Subcutaneous abdominal adipose tissue (tissue), 5 donors: Measurements from ENCODE around the gene PECR.
A peak's percentile ranks its signal among the peaks of the same experiment; 100 is the strongest.
"Not testable (repeated sequence)": the region's sequence is repeated elsewhere in the genome, so short reads cannot be mapped to it uniquely, and the experiment has no call there.

Experiments
- H3K27ac ChIP-seq: one replicate; pipeline ENCODE4 v1.7.0; 2013; ENCODE audit warnings: low read depth, mild to moderate bottlenecking, inconsistent platforms, low read length, moderate library complexity
- H3K27me3 ChIP-seq, 5 donors: one replicate each; pipeline ENCODE4 v1.7.0; 2013; ENCODE audit warnings: low read length in 5 of 5, inconsistent platforms in 1 of 5; ENCODE audit not compliant: control insufficient read depth in 5 of 5, insufficient read depth in 4 of 5
- H3K36me3 ChIP-seq, 5 donors: one replicate each; pipeline ENCODE4 v1.7.0; 2013; ENCODE audit warnings: low read length in 5 of 5; ENCODE audit not compliant: control insufficient read depth in 5 of 5, insufficient read depth in 5 of 5
- H3K4me1 ChIP-seq, 5 donors: one replicate each; pipeline ENCODE4 v1.7.0; 2013; ENCODE audit warnings: low read length in 5 of 5, mild to moderate bottlenecking in 3 of 5, moderate library complexity in 1 of 5; ENCODE audit not compliant: control insufficient read depth in 5 of 5, insufficient read depth in 5 of 5
- H3K4me3 ChIP-seq, 5 donors: one replicate each; pipeline ENCODE4 v1.7.0; 2013; ENCODE audit warnings: low read length in 5 of 5, low read depth in 1 of 5
- H3K9ac ChIP-seq, 5 donors: one replicate each; pipeline ENCODE4 v1.7.0; 2013; ENCODE audit warnings: low read length in 5 of 5, mild to moderate bottlenecking in 4 of 5, moderate library complexity in 3 of 5
- H3K9me3 ChIP-seq, 5 donors: one replicate each; pipeline ENCODE4 v1.7.0; 2013; ENCODE audit warnings: low read length in 5 of 5; ENCODE audit not compliant: control insufficient read depth in 5 of 5
- donor health status: healthy.
- donor health status: healthy.
- donor health status: healthy.
- donor health status: healthy.
- donor health status: healthy.

PECR gene

GRCh38 chr2:216009215-216009614 is 72.4 kb downstream of the PECR start:
- not testable (repeated sequence) for H3K27me3 ChIP-seq, H3K4me3 ChIP-seq, H3K9ac ChIP-seq, H3K9me3 ChIP-seq, H3K27ac ChIP-seq, H3K36me3 ChIP-seq
- peaks cover 0 to 27% (median 26%) of the 10 kb centered on the region in 5 donors for H3K4me1 ChIP-seq

GRCh38 chr2:216008387-216008786 is 73.2 kb downstream of the PECR start:
- Histone ChIP-seq H3K27me3 (no peaks in the 10 kb centered on the region), H3K36me3 (no peaks in the 10 kb centered on the region), H3K9me3 (no peaks in the 10 kb centered on the region)

GRCh38 chr2:216006164-216006663 is 75.4 kb downstream of the PECR start:
- Histone ChIP-seq H3K27me3 (no peaks in the 10 kb centered on the region), H3K27ac (peak overlapping the region; percentile 11), H3K9ac (peak overlapping the region in 1 of 5 donors; percentile 34), H3K9me3 (no peaks in the 10 kb centered on the region), H3K4me3 (no peak overlapping the region), H3K36me3 (no peaks in the 10 kb centered on the region), H3K4me1 (peaks cover 0 to 14% (median 6%) of the 10 kb centered on the region in 5 donors)

More at GRCh38 chr2:216008387-216008786, 73.2 kb downstream of the PECR start:
- Histone ChIP-seq H3K4me1 (peaks cover 0 to 21% (median 19%) of the 10 kb centered on the region in 5 donors), H3K4me3 (no peak overlapping the region), H3K27ac (no peak overlapping the region), H3K9ac (no peak overlapping the region)

- Histone ChIP-seq H3K27ac (peak overlapping the region; percentile 30), H3K36me3 (peaks cover 0 to 8% (median 6%) of the 10 kb centered on the region in 5 donors), H3K9ac (no peak overlapping the region), H3K4me1 (peaks cover 0 to 14% (median 6%) of the 10 kb centered on the region in 5 donors), H3K9me3 (no peaks in the 10 kb centered on the region), H3K27me3 (no peaks in the 10 kb centered on the region), H3K4me3 (no peak overlapping the region)
Measured at GRCh38 chr2:216004697-216005283, 76.8 kb downstream of the PECR start.

- Histone ChIP-seq H3K9ac (no peak overlapping the region), H3K27me3 (no peaks in the 10 kb centered on the region), H3K9me3 (no peaks in the 10 kb centered on the region), H3K4me3 (no peak overlapping the region), H3K36me3 (peaks cover 0 to 13% (median 11%) of the 10 kb centered on the region in 5 donors), H3K27ac (peak overlapping the region; percentile 30), H3K4me1 (peaks cover 0 to 14% (median 6%) of the 10 kb centered on the region in 5 donors)
Measured at GRCh38 chr2:216003876-216004696, 77.5 kb downstream of the PECR start.

DNA sequence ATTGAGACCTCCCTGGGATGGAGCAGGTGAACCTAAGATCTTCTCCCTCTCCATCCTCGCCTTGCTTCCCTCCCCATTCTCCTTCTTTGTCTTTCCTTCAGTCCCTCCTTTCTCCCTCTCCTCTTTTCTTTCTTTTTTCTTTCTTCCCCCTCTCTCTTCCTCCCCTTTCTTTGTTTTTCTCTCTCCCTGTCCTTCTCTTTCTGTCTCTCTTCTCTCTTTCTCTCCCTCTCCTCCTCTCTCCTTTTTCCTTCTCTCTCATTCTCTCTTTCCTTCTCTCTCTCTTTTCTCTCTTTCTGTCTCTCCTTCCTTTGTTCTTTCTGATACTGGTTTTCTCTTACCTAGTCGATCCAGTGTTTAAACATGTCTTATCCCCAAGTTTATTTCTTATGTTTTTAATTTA is 78.9 kb downstream of the PECR start:
- Histone ChIP-seq H3K27ac (peak overlapping the region; percentile 43), H3K36me3 (peaks cover 0 to 18% (median 15%) of the 10 kb centered on the region in 5 donors), H3K9me3 (no peaks in the 10 kb centered on the region), H3K9ac (peak overlapping the region in 2 of 5 donors; percentile 12 to 37), H3K4me3 (no peak overlapping the region), H3K27me3 (no peaks in the 10 kb centered on the region), H3K4me1 (peaks cover 0 to 14% (median 6%) of the 10 kb centered on the region in 5 donors)

- peak overlapping the region; percentile 43 for H3K27ac ChIP-seq
- peak overlapping the region in 1 of 5 donors; percentile 49 for H3K9ac ChIP-seq
- peaks cover 0 to 14% (median 6%) of the 10 kb centered on the region in 5 donors for H3K4me1 ChIP-seq
- no peaks in the 10 kb centered on the region for H3K27me3 ChIP-seq
- H3K4me3 ChIP-seq: no peak overlapping the region
- no peaks in the 10 kb centered on the region for H3K9me3 ChIP-seq
- H3K36me3 ChIP-seq: peaks cover 4 to 23% (median 17%) of the 10 kb centered on the region in 5 donors
Measured at GRCh38 chr2:216002101-216002678, 79.4 kb downstream of the PECR start.

DNA sequence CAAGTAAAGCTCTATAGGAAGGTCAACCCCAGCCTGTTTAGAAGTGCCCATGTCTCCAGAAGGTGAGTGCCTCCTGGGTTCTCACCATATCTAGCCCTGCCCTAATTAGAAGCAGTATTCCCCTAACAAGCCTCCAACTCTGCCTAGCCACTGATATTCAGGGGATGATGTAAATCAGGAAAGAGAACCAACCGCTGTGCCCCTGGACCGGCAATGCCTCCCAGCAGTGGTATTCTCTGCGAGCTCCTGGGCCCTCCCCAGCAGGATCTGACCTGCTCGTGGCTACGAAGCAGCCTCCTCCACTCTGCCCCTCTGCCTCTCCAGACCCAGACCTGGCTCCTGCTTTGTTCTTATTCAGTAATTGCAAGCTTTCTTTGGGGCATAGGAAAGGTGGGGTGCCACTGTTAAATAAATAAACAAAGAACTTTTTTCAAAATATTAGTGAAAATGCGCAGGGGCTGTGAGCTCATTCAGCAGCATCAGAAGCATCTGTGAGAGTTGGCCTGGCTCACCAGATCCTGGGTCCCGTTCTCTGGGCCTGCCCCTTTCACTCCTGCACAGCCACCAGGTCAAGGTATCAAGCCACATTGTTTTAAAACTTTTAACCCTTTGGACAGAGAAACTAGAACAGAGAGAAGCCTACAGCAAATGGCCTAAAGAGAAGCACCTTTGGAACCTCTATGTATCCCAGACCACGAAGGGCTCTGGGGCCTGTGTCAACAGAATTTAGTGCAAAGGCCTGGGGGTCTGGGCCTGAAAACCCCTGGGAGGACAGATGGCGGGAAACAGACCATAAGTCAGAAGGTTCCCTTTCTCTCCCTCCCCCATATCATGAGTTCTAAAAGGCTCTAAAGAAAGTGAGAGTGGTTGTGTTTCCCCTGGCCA is 80.2 kb downstream of the PECR start:
- Histone ChIP-seq H3K4me3 (no peak overlapping the region), H3K9me3 (no peaks in the 10 kb centered on the region), H3K36me3 (peaks cover 7 to 27% (median 17%) of the 10 kb centered on the region in 5 donors), H3K27ac (no peak overlapping the region), H3K4me1 (peaks cover 0 to 13% (median 5%) of the 10 kb centered on the region in 5 donors), H3K27me3 (no peaks in the 10 kb centered on the region), H3K9ac (no peak overlapping the region)

- Histone ChIP-seq H3K9me3 (no peaks in the 10 kb centered on the region), H3K36me3 (peaks cover 14 to 36% (median 33%) of the 10 kb centered on the region in 5 donors), H3K4me1 (peaks cover 0 to 13% (median 0%) of the 10 kb centered on the region in 5 donors), H3K27me3 (no peaks in the 10 kb centered on the region), H3K9ac (no peak overlapping the region), H3K4me3 (no peak overlapping the region), H3K27ac (no peak overlapping the region)
Measured at GRCh38 chr2:215998636-215999035, 83.0 kb downstream of the PECR start.
